Ectodermal cell (in vitro differentiated cells): ENCODE data around the gene ITGA11. TPM values are rescaled to one million over a fixed set of nuclear protein-coding genes. Genes with fewer than 3 reads are reported as not detected.

Source experiments
- H3K27ac ChIP-seq: 2 replicates; pipeline ENCODE4 v1.7.0; 2013; ENCODE audit warnings: mild to moderate bottlenecking, low read depth, low read length; ENCODE audit not compliant: insufficient read depth, poor library complexity, severe bottlenecking
- H3K27me3 ChIP-seq: 2 replicates; pipeline ENCODE4 v1.7.0; 2013; ENCODE audit warnings: mild to moderate bottlenecking, low read length; ENCODE audit not compliant: insufficient read depth, control insufficient read depth, poor library complexity, severe bottlenecking
- H3K36me3 ChIP-seq: one replicate; pipeline ENCODE4 v1.7.0; 2013; ENCODE audit warnings: low read length; ENCODE audit not compliant: control insufficient read depth, insufficient read depth
- H3K4me1 ChIP-seq: one replicate; pipeline ENCODE4 v1.7.0; 2013; ENCODE audit warnings: low read length; ENCODE audit not compliant: control insufficient read depth, insufficient read depth
- H3K4me3 ChIP-seq: 2 replicates; pipeline ENCODE4 v1.7.0; 2013; ENCODE audit warnings: low read depth, low read length, control low read depth; ENCODE audit not compliant: insufficient read depth
- H3K9me3 ChIP-seq: 2 replicates; pipeline ENCODE4 v1.7.0; 2013; ENCODE audit warnings: mild to moderate bottlenecking, low read length, moderate library complexity; ENCODE audit not compliant: control insufficient read depth
- WGBS, 2 experiments: methylation state at CpG; one replicate each; pipeline ENCODE4 v1.1.7; 2013; ENCODE audit warnings: missing lambda C conversion rate in 2 of 2; 5-methylcytosine and 5-hydroxymethylcytosine counted together
- polyA plus RNA-seq, 4 experiments: library from polyadenylated mRNA; stranded (reverse); fragments of 50-300 nt; gene quantifications; one replicate each; pipeline ENCODE4 v1.2.3, GENCODE V29; 2013

ITGA11 gene, protein sequence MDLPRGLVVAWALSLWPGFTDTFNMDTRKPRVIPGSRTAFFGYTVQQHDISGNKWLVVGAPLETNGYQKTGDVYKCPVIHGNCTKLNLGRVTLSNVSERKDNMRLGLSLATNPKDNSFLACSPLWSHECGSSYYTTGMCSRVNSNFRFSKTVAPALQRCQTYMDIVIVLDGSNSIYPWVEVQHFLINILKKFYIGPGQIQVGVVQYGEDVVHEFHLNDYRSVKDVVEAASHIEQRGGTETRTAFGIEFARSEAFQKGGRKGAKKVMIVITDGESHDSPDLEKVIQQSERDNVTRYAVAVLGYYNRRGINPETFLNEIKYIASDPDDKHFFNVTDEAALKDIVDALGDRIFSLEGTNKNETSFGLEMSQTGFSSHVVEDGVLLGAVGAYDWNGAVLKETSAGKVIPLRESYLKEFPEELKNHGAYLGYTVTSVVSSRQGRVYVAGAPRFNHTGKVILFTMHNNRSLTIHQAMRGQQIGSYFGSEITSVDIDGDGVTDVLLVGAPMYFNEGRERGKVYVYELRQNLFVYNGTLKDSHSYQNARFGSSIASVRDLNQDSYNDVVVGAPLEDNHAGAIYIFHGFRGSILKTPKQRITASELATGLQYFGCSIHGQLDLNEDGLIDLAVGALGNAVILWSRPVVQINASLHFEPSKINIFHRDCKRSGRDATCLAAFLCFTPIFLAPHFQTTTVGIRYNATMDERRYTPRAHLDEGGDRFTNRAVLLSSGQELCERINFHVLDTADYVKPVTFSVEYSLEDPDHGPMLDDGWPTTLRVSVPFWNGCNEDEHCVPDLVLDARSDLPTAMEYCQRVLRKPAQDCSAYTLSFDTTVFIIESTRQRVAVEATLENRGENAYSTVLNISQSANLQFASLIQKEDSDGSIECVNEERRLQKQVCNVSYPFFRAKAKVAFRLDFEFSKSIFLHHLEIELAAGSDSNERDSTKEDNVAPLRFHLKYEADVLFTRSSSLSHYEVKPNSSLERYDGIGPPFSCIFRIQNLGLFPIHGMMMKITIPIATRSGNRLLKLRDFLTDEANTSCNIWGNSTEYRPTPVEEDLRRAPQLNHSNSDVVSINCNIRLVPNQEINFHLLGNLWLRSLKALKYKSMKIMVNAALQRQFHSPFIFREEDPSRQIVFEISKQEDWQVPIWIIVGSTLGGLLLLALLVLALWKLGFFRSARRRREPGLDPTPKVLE
- polyA plus RNA-seq (2013, experiment 1 of 4), result 0.61 TPM
- 0.53 TPM for polyA plus RNA-seq (2013, experiment 2 of 4)
- 0.80 TPM for polyA plus RNA-seq (2013, experiment 3 of 4)
- polyA plus RNA-seq (2013, experiment 4 of 4), result 1.0 TPM

DNA sequence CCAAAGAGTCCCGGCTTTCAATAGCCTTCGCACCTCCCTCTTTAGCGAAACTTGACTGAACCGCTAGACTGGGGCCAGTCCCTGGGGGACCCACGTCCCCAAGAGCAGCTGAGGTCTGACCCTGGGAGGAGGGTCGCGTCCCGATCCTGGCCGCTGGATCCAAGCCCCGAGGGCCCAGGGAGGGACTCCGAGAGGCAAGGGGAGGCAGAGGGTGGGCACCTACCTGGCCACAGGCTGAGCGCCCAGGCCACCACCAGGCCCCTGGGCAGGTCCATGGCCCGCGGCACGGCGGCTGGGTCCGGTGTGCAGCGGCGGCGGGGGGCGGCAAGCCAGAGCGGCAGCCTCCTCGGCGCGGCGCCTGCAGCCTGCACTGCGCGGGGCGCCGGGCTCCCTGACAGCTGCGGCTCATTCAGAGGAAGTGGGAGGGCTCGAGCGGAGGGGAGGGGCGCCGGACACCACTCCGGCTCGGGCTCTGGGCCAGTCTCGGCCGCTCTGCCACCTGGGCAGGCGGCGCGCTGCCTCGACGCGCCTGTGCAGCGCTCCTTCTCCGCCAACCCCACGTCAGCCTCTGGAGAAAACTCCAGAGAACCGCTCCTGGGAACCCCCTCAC is at the start of gene ITGA11:
Gene ITGA11, minus strand, starts transcription at position 372 of the 610 bp plus-strand sequence. Its CDS starts 97 bp downstream, at position 275.
- H3K4me3 ChIP-seq, result peak within 1 kb of the TSS; percentile 50
- H3K9me3 ChIP-seq, result no peaks in the 10 kb centered on the region
- peaks cover 76% of the 10 kb centered on the region for H3K27me3 ChIP-seq
- peaks cover 7% of the 10 kb centered on the region for H3K4me1 ChIP-seq
- no peaks in the 10 kb centered on the region for H3K36me3 ChIP-seq
- no peak within 1 kb of the TSS for H3K27ac ChIP-seq
- WGBS, 2 experiments, result 1% methylated on average over 49 of the region's 49 CpGs

DNA sequence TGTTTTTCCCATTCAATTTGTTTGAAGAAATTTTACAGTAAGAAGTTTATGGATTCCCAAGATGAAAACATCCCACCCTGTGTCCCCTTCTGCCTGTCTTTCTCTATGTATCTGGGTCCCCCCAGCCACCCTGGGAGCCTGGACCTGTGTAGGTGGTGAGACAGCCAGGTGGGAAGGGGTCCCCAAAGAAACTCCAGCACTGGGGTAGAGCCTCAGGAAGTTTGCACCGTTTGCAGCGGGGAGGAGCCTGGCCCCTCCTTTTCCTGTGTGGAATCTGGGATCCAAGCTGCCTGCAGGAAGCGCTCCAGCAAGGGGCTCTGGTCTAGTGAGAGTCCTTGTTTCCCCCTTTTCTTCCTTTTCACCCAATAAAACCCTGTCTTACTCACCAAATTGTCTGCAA is 49.4 kb upstream of the ITGA11 start:
- 93 to 96% methylated on average over 3 of the region's 3 CpGs for WGBS, 2 experiments
- Histone ChIP-seq H3K27ac (no peak overlapping the region), H3K27me3 (no peaks in the 10 kb centered on the region), H3K9me3 (no peaks in the 10 kb centered on the region), H3K4me3 (no peak overlapping the region), H3K36me3 (no peaks in the 10 kb centered on the region), H3K4me1 (peaks cover 4% of the 10 kb centered on the region)

DNA sequence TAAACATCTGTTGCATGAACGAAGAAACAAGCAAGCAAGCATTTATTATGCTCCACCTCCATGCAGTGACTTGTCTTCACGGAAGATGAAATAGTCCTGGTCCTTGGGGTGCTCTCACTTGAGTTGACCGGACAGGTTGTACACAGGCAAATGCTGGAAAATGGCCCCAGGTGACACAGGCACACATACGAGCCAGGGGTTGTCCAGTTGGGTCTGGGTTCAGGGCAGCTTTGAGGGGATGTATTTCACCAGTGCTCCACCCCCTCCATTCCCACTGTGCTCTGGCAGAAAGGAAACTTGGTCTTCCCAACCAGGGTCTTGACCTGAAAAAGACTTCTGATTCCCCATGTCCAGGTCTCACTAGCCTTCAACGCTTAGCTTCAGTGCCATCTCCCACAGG is 48.3 kb upstream of the ITGA11 start:
- no peaks in the 10 kb centered on the region for H3K9me3 ChIP-seq
- H3K4me1 ChIP-seq, result peaks cover 4% of the 10 kb centered on the region
- no peaks in the 10 kb centered on the region for H3K27me3 ChIP-seq
- H3K27ac ChIP-seq, result no peak overlapping the region
- no peak overlapping the region for H3K4me3 ChIP-seq
- no peaks in the 10 kb centered on the region for H3K36me3 ChIP-seq
- 74 to 76% methylated on average over 5 of the region's 5 CpGs for WGBS, 2 experiments

DNA sequence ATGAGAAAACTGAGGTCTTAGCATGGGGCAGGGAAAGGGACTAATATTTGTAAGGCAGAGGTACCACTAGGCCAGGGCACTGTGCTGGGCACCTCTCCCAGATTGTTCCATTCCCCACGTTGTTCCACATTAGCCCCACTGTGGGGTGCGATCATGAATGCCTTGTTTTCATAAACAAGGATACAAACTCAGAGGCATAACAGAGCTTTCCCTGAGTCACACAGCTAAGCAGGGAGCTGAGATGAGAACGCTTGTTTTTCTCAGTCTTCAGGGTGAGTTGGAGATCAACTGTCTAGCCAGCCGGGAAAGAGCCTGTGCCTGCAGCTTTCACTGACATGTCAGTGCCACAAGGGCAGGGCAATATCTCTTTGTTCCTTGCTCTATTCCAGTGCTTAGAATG is 47.9 kb upstream of the ITGA11 start:
- H3K9me3 ChIP-seq, result no peaks in the 10 kb centered on the region
- H3K4me3 ChIP-seq, result no peak overlapping the region
- peaks cover 3% of the 10 kb centered on the region for H3K4me1 ChIP-seq
- no peak overlapping the region for H3K27ac ChIP-seq
- H3K36me3 ChIP-seq, result no peaks in the 10 kb centered on the region
- H3K27me3 ChIP-seq, result no peaks in the 10 kb centered on the region
- WGBS, 2 experiments, result 90 to 92% methylated on average over 4 of the region's 4 CpGs

DNA sequence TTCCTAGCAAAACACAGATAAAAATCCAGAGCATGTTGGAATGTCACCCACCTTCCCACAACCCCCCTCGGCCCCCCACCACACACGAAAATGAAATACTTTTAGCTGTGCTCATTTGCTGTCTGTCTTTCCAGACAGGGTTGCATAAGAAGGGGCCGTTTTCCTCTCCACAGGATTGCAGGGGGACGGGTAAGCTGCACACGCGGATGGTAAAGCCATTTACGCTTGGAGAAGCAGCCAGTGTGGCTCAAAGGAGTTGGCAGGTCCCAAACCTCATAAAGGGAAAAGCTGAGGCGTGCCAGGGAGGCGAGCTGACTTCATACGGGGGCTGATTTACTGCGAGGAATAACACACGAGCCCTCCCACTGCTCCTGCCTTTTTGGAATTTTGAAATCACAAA is 47.4 kb upstream of the ITGA11 start:
- Histone ChIP-seq H3K4me3 (no peak overlapping the region), H3K27ac (no peak overlapping the region), H3K27me3 (no peaks in the 10 kb centered on the region), H3K9me3 (no peaks in the 10 kb centered on the region), H3K4me1 (no peaks in the 10 kb centered on the region), H3K36me3 (no peaks in the 10 kb centered on the region)
- 86 to 88% methylated on average over 12 of the region's 12 CpGs for WGBS, 2 experiments

DNA sequence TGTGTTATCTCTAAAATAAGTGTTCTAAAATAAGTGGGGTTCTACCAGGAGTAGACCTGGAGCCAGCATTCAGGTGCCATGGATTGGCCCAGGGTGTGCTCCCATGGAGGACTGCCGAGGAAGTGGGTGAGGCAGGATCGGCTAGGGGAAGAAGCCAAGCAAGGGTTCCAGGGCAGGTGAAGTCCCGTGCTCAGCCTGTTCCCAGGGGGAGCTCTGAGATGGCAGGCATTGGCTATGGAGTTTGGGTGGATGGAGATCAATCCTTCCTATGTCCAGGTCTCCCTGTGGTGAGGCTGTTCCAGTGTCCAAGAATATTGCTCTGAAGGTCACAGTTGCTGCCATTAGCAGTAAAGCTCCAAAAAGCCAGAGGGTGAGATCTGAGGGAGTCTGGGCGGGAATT is 46.9 kb upstream of the ITGA11 start:
- WGBS, 2 experiments, result 94 to 96% methylated on average over 4 of the region's 4 CpGs
- Histone ChIP-seq H3K9me3 (no peaks in the 10 kb centered on the region), H3K27me3 (no peaks in the 10 kb centered on the region), H3K4me3 (no peak overlapping the region), H3K27ac (no peak overlapping the region), H3K4me1 (no peaks in the 10 kb centered on the region), H3K36me3 (no peaks in the 10 kb centered on the region)

DNA sequence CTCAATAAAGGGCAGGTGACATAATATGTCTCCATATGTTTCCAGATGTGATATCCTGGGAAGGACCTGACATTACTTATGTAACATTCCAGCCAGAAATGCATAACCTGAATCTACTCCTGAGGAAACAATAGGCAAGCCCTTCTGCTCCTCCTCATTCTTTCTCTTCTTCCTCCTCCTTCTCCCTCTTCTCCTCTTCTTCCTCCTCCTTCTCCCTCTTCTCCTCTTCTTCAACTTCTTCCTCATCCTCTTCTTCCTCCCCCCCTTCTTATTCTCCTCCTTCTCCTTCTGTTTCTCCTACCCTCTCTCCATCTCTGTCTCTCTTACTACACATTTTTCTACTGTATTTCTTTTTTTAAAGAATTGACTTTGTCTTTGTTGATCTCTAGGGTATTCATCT is 43.5 kb upstream of the ITGA11 start:
- Histone ChIP-seq H3K4me3 (no peak overlapping the region), H3K27ac (no peak overlapping the region), H3K4me1 (no peaks in the 10 kb centered on the region), H3K36me3 (no peaks in the 10 kb centered on the region), H3K27me3 (no peaks in the 10 kb centered on the region), H3K9me3 (no peaks in the 10 kb centered on the region)

DNA sequence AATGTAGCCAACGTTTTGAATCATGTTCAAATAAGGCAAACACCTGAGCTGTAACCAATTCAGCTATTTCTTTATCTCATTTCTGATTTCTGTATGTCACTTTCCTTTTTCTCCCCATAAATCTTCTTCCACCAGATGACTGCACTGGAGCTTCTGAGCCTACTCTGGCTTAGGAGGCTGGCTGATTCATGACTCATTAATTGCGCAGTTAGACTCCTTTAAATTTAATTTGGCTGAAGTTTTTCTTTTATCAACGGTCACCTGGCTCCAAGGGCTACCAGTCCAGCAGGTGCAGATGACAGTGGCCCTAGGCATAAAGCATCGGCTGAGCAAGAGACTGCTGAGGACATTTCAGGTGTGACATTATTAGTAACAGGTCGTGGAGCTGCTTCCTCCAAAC is 39.6 kb upstream of the ITGA11 start:
- Histone ChIP-seq H3K9me3 (no peaks in the 10 kb centered on the region), H3K4me1 (no peaks in the 10 kb centered on the region), H3K36me3 (no peaks in the 10 kb centered on the region), H3K27me3 (no peaks in the 10 kb centered on the region), H3K27ac (no peak overlapping the region), H3K4me3 (no peak overlapping the region)
- 88 to 96% methylated on average over 4 to 5 of the region's 5 CpGs for WGBS, 2 experiments

DNA sequence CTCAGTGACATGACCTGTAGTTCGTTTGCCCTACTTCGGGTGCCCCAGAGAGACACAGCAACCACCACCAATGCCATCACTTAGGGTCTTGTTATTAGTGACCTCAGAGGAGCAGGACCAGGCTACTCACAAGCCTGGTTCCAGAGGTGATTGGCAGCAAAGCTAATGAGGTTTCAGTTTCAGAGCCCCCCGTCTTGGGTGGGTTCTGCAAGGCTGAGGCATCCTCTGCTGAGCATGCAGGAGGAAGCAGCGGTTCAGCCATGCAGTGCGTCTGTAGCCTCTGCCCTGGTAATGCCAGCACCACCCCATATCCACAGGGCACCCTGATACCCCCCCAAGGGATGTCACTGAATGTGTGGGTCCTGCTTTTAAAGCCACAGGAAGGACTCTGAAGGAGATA is 39.0 kb upstream of the ITGA11 start:
- H3K4me1 ChIP-seq, result no peaks in the 10 kb centered on the region
- H3K27me3 ChIP-seq, result no peaks in the 10 kb centered on the region
- H3K36me3 ChIP-seq, result no peaks in the 10 kb centered on the region
- 90 to 96% methylated on average over 5 of the region's 5 CpGs for whole genome bisulfite sequencing, 2 experiments
- H3K9me3 ChIP-seq, result no peaks in the 10 kb centered on the region
- H3K4me3 ChIP-seq, result no peak overlapping the region
- H3K27ac ChIP-seq, result no peak overlapping the region
